Astrocyte (in vitro differentiated cells and primary cell): ENCODE results near the gene SPTBN5.

Source experiments
- EZH2 ChIP-seq: IDR thresholded peaks from 2 replicates; pipeline ENCODE4 v1.6.1; 2012; ENCODE audit warnings: mild to moderate bottlenecking, low read length, inconsistent platforms; ENCODE audit not compliant: insufficient read depth
- TF ChIP-seq, protein P1 (sequence below): IDR thresholded peaks from 2 replicates; pipeline ENCODE4 v1.5.1; 2011; ENCODE audit warnings: low read depth, mild to moderate bottlenecking, inconsistent platforms, low read length, moderate library complexity; ENCODE audit not compliant: insufficient read depth

DNA sequence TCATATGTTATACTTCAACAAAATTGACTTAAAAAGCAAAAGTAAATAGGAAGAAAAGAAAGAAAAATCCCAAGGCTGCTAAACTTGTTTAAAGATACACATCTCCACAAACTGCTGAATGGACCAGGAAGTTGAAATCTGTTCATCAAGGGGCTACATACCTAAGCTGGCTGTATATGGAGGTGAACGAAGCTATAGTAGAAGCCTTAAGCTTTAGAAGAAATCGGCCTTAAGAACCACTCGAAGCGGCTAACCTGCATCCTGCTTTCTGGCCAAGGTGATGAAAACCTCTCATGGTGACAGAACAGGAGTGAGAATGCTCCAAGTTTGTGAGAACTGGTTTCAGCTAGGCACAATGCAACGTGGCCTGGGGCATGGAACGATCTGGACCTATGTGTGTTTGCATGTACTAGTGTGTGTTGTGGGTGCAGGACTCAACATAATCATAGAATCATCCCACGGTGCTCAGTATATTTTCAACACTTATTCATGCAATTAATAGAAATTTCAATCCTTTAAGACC lies 31.3 kb upstream of the SPTBN5 start:
- no peak for TF ChIP-seq EZH2
- TF ChIP-seq, protein P1, sequence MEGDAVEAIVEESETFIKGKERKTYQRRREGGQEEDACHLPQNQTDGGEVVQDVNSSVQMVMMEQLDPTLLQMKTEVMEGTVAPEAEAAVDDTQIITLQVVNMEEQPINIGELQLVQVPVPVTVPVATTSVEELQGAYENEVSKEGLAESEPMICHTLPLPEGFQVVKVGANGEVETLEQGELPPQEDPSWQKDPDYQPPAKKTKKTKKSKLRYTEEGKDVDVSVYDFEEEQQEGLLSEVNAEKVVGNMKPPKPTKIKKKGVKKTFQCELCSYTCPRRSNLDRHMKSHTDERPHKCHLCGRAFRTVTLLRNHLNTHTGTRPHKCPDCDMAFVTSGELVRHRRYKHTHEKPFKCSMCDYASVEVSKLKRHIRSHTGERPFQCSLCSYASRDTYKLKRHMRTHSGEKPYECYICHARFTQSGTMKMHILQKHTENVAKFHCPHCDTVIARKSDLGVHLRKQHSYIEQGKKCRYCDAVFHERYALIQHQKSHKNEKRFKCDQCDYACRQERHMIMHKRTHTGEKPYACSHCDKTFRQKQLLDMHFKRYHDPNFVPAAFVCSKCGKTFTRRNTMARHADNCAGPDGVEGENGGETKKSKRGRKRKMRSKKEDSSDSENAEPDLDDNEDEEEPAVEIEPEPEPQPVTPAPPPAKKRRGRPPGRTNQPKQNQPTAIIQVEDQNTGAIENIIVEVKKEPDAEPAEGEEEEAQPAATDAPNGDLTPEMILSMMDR: no peak
